K562 (cell line): Measurements from ENCODE around the gene VDR. TPM values are rescaled to one million over a fixed set of nuclear protein-coding genes. Genes with fewer than 3 reads are reported as not detected.
A peak's percentile ranks its signal among the peaks of the same experiment; 100 is the strongest.

Experiments used
- ARID2 ChIP-seq: fragments of 450-650 bp; IDR thresholded peaks from 2 replicates; pipeline ENCODE4 v1.6.1; 2017; ENCODE audit warnings: antibody characterized with exemption, mild to moderate bottlenecking
- CBFA2T2 ChIP-seq: fragments of 450-650 bp; conservative IDR thresholded peaks from 2 replicates; pipeline ENCODE4 v1.6.1; 2017; ENCODE audit warnings: mild to moderate bottlenecking
- CBFB ChIP-seq: sonication (generic); formaldehyde crosslinking; IDR thresholded peaks from 2 replicates; pipeline ENCODE4 v1.4.0; 2020; ENCODE audit warnings: mild to moderate bottlenecking, missing genetic modification reagents
- DEAF1 ChIP-seq: fragments of 450-650 bp; formaldehyde crosslinking; IDR thresholded peaks from 2 replicates; pipeline ENCODE4 v1.4.0; 2020; ENCODE audit warnings: mild to moderate bottlenecking, moderate library complexity
- NCOA1 ChIP-seq: fragments of 450-650 bp; IDR thresholded peaks from 2 replicates; pipeline ENCODE4 v1.6.1; 2016; ENCODE audit warnings: low read depth
- NCOA4 ChIP-seq: fragments of 450-650 bp; IDR thresholded peaks from 2 replicates; pipeline ENCODE4 v1.6.1; 2018; ENCODE audit warnings: mild to moderate bottlenecking; ENCODE audit not compliant: partially characterized antibody
- PRMT5 ChIP-seq: sonication (generic); formaldehyde crosslinking; IDR thresholded peaks from 2 replicates; pipeline ENCODE4 v1.5.0; 2020; ENCODE audit warnings: missing genetic modification reagents
- PYGO2 ChIP-seq: fragments of 450-650 bp; IDR thresholded peaks from 2 replicates; pipeline ENCODE4 v1.6.1; 2016; ENCODE audit warnings: mild to moderate bottlenecking, missing genetic modification characterization, moderate library complexity, missing compliant biosample characterization
- SRF ChIP-seq, 2 experiments: fragments of 250-450, 450-650 bp in 1 of 2; sonication (Bioruptor Pico) in 1 of 2; sonication (generic) in 1 of 2; formaldehyde crosslinking; IDR thresholded peaks; 2 replicates each; pipeline versions ENCODE4 v1.5.0 to v1.5.1; 2020 to 2022; ENCODE audit warnings: mild to moderate bottlenecking in 1 of 2, missing genetic modification reagents in 1 of 2
- ZBTB12 ChIP-seq: fragments of 250-450 bp; sonication (Bioruptor Pico); IDR thresholded peaks from 2 replicates; pipeline ENCODE4 v1.4.0; 2020
- ZNF311 ChIP-seq: fragments of 250-450 bp; sonication (Bioruptor Pico); IDR thresholded peaks from 2 replicates; pipeline ENCODE4 v1.4.0; 2020; ENCODE audit warnings: mild to moderate bottlenecking, moderate library complexity
- polyA plus RNA-seq, 8 experiments: library from polyadenylated mRNA; depleted of rRNA in 4 of 8; stranded (reverse) in 5 of 8; unstranded in 3 of 8; fragments of >200 nt; fragmentation: Nextera tagmentation in 2 of 8; fragmentation: Illumina TruSeq in 1 of 8; extraction: Ambion mirVana in 2 of 8; extraction: Trizol in 1 of 8; gene quantifications; 2 replicates each; pipeline versions ENCODE4 v1.2.1 to v1.2.3, GENCODE V29; 2011 to 2014; ENCODE audit warnings: inconsistent platforms in 1 of 8, missing spikeins in 1 of 8
- total RNA-seq, 7 experiments: library from RNA; depleted of rRNA in 6 of 7; stranded (reverse); fragments of >200 nt in 6 of 7; fragmentation: Illumina TruSeq in 2 of 7; extraction: Trizol in 2 of 7; gene quantifications; 2 replicates each; pipeline versions ENCODE4 v1.2.1 to v1.2.3, GENCODE V29; 2011 to 2021; ENCODE audit warnings: low replicate concordance in 1 of 7
- TF ChIP-seq, protein P1 (sequence below), 2 experiments: fragments of 450-650 bp in 1 of 2; sonication (generic) in 1 of 2; formaldehyde crosslinking in 1 of 2; IDR thresholded peaks; 2 replicates each; pipeline versions ENCODE4 v1.7.1 to v1.9.0; 2016 to 2022; ENCODE audit warnings: inconsistent platforms in 1 of 2, mild to moderate bottlenecking in 1 of 2, missing genetic modification reagents in 1 of 2
- TF ChIP-seq, protein P2 (sequence below), 2 experiments: fragments of 450-650 bp; conservative IDR thresholded peaks; 2 replicates each; pipeline ENCODE4 v1.6.1; 2017; ENCODE audit warnings: mild to moderate bottlenecking in 2 of 2, moderate library complexity in 2 of 2

Gene VDR
- total and polyA plus RNA-seq, 9 of the 15 experiments (the other 6 are each of a cell fraction or from before 2014, with no cell fraction given) = 0.61 to 4.8 (median 2.0) TPM

DNA sequence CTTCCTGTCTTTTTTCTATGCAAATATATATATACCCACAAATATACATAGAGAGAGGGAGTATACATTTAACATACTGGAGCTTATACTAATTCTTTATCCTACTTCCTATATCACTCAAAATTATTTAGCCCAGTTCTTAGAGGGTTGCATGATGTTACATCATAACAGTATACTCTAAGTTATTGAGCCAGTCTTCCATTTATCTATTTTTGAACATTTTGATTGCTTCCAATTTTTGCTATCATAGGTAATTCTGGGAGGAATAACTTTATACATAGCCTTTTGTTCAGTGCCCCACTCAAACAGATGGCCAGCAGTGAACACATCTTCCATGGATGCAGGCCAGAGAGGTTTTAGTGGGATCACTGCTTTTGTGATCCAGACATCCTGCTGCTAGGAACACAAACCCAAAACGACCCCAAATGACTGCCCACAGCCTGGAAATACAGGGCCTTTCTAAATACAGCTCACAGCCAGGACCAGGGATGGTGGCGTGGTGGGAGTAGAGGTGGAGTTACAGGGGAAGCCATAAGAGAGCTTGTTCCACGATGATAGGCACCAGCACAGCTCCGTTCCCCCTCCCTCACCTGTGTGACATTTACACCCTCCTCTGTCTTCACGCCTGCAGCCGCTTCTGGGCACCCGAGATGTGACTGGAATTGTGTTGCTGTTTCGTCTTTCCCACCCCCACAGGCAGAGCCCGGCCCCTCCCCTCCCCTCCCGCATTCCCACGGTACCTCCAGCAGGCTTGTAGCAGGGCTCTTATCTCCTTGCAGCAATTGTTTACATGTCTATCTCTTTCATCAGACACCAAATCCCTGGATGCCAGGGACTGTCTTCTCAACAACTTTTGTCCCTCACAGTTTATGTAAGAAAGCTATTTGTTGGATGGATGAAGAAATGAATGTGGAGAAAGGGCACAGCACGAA is 54.4 kb downstream of the VDR start (continued):
- TF ChIP-seq, protein P1, sequence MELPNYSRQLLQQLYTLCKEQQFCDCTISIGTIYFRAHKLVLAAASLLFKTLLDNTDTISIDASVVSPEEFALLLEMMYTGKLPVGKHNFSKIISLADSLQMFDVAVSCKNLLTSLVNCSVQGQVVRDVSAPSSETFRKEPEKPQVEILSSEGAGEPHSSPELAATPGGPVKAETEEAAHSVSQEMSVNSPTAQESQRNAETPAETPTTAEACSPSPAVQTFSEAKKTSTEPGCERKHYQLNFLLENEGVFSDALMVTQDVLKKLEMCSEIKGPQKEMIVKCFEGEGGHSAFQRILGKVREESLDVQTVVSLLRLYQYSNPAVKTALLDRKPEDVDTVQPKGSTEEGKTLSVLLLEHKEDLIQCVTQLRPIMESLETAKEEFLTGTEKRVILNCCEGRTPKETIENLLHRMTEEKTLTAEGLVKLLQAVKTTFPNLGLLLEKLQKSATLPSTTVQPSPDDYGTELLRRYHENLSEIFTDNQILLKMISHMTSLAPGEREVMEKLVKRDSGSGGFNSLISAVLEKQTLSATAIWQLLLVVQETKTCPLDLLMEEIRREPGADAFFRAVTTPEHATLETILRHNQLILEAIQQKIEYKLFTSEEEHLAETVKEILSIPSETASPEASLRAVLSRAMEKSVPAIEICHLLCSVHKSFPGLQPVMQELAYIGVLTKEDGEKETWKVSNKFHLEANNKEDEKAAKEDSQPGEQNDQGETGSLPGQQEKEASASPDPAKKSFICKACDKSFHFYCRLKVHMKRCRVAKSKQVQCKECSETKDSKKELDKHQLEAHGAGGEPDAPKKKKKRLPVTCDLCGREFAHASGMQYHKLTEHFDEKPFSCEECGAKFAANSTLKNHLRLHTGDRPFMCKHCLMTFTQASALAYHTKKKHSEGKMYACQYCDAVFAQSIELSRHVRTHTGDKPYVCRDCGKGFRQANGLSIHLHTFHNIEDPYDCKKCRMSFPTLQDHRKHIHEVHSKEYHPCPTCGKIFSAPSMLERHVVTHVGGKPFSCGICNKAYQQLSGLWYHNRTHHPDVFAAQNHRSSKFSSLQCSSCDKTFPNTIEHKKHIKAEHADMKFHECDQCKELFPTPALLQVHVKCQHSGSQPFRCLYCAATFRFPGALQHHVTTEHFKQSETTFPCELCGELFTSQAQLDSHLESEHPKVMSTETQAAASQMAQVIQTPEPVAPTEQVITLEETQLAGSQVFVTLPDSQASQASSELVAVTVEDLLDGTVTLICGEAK (IDR thresholded peaks at IDR 0.05) = peak; percentile 72
- TF ChIP-seq, protein P1 (CRISPR knock-in tag; IDR thresholded peaks at IDR 0.05) = no peak
- no peak for TF ChIP-seq PYGO2 (tag)
- no peak for TF ChIP-seq NCOA4
- no peak for TF ChIP-seq ZBTB12 (CRISPR knock-in tag)
- TF ChIP-seq DEAF1 = no peak
- TF ChIP-seq CBFB (CRISPR knock-in tag) = no peak
- TF ChIP-seq PRMT5 (CRISPR knock-in tag) = no peak
- TF ChIP-seq ZNF311 = 0 out of 2 replicates have a peak, but pooled peaks have one; percentile 10
- TF ChIP-seq ARID2 = no peak
- TF ChIP-seq CBFA2T2 = peak; percentile 66
- no peak for TF ChIP-seq NCOA1
- no peak for TF ChIP-seq SRF (CRISPR knock-in tag; IDR thresholded peaks at IDR 0.05)
- TF ChIP-seq, protein P2, sequence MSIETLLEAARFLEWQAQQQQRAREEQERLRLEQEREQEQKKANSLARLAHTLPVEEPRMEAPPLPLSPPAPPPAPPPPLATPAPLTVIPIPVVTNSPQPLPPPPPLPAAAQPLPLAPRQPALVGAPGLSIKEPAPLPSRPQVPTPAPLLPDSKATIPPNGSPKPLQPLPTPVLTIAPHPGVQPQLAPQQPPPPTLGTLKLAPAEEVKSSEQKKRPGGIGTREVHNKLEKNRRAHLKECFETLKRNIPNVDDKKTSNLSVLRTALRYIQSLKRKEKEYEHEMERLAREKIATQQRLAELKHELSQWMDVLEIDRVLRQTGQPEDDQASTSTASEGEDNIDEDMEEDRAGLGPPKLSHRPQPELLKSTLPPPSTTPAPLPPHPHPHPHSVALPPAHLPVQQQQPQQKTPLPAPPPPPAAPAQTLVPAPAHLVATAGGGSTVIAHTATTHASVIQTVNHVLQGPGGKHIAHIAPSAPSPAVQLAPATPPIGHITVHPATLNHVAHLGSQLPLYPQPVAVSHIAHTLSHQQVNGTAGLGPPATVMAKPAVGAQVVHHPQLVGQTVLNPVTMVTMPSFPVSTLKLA (conservative IDR thresholded peaks at IDR 0.05) = no peak
